Peyer's patch (tissue), 4 donors: ENCODE measurements around the gene POR. TPM values are rescaled to one million over a fixed set of nuclear protein-coding genes. Genes with fewer than 3 reads are reported as not detected.

Experiments
- DNase-seq, 3 donors: peaks; one replicate each; pipeline ENCODE4 v3.0.0-alpha.2; 2017 to 2019
- H3K27ac ChIP-seq, 4 donors: fragments of 200-600 bp; sonication (generic); one replicate each; pipeline ENCODE4 v1.5.1; 2016 to 2019
- H3K27me3 ChIP-seq, 2 donors: fragments of 200-600 bp; sonication (generic); one replicate each; pipeline ENCODE4 v1.5.1; 2019
- H3K36me3 ChIP-seq, 3 donors: fragments of 200-600 bp; sonication (generic); one replicate each; pipeline ENCODE4 v1.5.1; 2016 to 2019
- H3K4me1 ChIP-seq, 4 donors: fragments of 200-600 bp; sonication (generic); one replicate each; pipeline ENCODE4 v1.5.1; 2016 to 2019
- H3K4me3 ChIP-seq, 4 donors: fragments of 200-600 bp; sonication (generic); 1 replicate in 3 of 4; 2 replicates in 1 of 4; pipeline ENCODE4 v1.5.1; 2016 to 2019; ENCODE audit warnings: mild to moderate bottlenecking in 1 of 4
- H3K9me3 ChIP-seq, 4 donors: fragments of 200-600 bp; sonication (generic); one replicate each; pipeline ENCODE4 v1.5.1; 2016 to 2019; ENCODE audit warnings: mild to moderate bottlenecking in 1 of 4
- POLR2A ChIP-seq, 2 donors: fragments of 450-650 bp; IDR thresholded peaks; one replicate each; pipeline ENCODE4 v1.5.1; 2017; ENCODE audit warnings: antibody characterized with exemption in 2 of 2, mild to moderate bottlenecking in 2 of 2, moderate library complexity in 2 of 2
- total RNA-seq, 4 donors: library from RNA; depleted of rRNA; stranded (reverse); fragments of >200 nt; gene quantifications; one replicate each; pipeline ENCODE4 v1.1.0, GENCODE V29; 2016
- TF ChIP-seq, protein P1 (sequence below), 6 experiments: fragments of 450-650 bp in 4 of 6; fragments of 200-600 bp in 2 of 6; sonication (generic) in 1 of 6; IDR thresholded peaks; one replicate each; pipeline ENCODE4 v1.5.1; 2017 to 2019; ENCODE audit warnings: antibody characterized with exemption in 6 of 6, mild to moderate bottlenecking in 3 of 6, moderate library complexity in 1 of 6

POR gene
- total RNA-seq, 4 donors from 2014 or later: 67.7 to 625 (median 451) TPM

DNA sequence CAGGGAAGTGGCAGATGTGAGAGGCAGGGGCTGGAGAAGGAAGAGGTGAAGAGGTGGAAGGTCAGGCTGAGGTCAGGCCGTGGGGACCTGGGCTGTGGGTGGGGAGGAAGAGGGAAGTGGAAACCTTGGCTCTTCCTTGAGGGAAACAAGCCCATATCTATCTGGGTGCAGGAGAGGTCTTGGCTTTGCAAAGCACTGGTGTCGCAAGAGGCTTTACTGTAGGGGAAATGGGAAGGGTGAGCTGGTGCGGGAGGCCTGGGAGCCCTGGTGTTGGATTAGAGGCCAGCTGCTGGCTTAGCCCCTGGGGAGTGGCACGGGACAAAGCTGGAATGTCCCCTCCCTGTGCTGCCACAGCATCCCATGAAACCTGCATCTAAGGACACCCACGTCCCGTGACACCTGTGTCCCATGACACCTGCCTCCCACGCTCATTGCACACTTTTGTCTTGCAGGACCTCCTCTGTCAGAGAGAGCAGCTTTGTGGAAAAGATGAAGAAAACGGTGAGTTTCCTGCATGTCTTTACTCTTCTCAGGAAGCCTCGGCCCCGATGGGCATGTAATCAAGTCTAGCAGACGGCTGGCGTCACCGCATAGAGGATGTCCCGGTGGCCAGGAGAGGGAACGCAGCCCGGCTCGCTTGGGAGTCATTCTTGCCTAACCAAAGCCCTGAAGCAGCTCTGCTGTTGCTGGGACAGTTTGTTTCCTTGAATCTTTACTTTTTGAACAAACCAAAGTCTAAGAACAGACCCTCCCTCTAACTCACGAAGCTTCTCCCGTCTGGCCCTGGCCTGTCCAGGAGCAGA lies 57.2 kb downstream of the POR start:
- Histone ChIP-seq H3K4me3 (no peak overlapping the region), H3K27me3 (no peaks in the 10 kb centered on the region), H3K36me3 (peaks cover 0 to 44% (median 0%) of the 10 kb centered on the region in 3 donors), H3K27ac (peak overlapping the region in 2 of 4 donors; percentile 6 to 28), H3K4me1 (peaks cover 0 to 31% (median 0%) of the 10 kb centered on the region in 4 donors), H3K9me3 (no peaks in the 10 kb centered on the region)
- TF ChIP-seq POLR2A (IDR thresholded peaks at IDR 0.05): no peak
- TF ChIP-seq, protein P1, sequence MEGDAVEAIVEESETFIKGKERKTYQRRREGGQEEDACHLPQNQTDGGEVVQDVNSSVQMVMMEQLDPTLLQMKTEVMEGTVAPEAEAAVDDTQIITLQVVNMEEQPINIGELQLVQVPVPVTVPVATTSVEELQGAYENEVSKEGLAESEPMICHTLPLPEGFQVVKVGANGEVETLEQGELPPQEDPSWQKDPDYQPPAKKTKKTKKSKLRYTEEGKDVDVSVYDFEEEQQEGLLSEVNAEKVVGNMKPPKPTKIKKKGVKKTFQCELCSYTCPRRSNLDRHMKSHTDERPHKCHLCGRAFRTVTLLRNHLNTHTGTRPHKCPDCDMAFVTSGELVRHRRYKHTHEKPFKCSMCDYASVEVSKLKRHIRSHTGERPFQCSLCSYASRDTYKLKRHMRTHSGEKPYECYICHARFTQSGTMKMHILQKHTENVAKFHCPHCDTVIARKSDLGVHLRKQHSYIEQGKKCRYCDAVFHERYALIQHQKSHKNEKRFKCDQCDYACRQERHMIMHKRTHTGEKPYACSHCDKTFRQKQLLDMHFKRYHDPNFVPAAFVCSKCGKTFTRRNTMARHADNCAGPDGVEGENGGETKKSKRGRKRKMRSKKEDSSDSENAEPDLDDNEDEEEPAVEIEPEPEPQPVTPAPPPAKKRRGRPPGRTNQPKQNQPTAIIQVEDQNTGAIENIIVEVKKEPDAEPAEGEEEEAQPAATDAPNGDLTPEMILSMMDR (IDR thresholded peaks at IDR 0.05): peak in 2 of 6 experiments; percentile 15 to 16
- no peak for DNase-seq

DNA sequence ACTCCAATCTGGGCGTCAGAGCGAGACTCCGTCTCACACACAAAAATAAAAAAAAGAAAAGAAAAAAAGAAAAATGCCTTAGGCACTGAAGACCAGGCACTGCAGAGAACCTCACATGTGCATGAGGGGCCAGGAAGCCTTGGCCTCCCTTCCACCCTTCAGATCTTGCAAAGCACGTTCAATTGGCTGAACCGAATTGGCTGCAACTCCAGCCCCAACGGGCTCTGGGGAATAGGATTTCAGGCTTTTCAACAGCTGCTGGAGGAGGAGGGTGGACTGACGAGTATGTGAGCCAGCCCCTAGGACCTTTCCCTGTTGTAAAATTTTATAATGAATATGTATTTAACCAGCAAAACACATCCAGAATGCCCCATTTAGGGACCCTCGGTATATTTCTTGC lies 62.8 kb downstream of the POR start:
- no peak for DNase-seq

DNA sequence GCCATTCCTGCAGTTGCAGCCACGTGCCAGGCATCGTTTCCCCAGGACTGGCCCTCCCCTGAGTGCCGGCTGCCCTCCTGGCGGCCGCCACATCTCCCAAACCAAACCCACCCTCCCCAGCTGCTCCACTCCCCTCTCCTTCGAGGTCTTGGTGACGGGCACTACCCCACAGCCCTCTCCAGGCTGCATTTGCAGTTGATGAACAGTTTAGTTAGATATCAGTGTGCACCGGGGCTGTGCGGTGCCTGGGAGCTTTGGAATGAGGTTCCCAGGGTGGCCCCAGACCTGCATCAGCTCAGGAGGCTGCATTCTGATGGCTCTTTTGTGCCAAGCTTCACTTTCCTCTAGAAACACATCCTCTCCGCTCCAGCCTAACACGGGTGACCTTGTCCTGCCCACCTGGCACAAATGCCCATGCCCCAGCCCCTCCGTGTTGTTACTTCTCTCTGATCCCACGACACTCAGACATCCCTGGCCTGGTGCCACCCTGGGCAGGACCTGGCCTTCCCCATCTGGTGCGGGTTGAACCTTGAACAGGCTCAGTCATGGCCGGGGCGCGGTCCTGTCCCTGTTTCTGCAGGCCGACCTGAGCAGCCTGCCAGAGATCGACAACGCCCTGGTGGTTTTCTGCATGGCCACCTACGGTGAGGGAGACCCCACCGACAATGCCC lies 64.9 kb downstream of the POR start:
- Histone ChIP-seq H3K9me3 (no peaks in the 10 kb centered on the region), H3K27ac (peak overlapping the region in 3 of 4 donors; percentile 77 to 87 (median 78)), H3K36me3 (peaks cover 0 to 78% (median 3%) of the 10 kb centered on the region in 3 donors), H3K27me3 (no peaks in the 10 kb centered on the region), H3K4me3 (peak overlapping the region in 2 of 4 donors; percentile 26 to 32), H3K4me1 (peaks cover 0 to 17% (median 4%) of the 10 kb centered on the region in 4 donors)
- peak in 2 of 3 donors; percentile 94 to 97 for DNase-seq
- TF ChIP-seq, protein P1 (IDR thresholded peaks at IDR 0.05): peak in 1 of 6 experiments; percentile 10
- TF ChIP-seq POLR2A (IDR thresholded peaks at IDR 0.05): no peak

More for the DNA sequence above, 62.8 kb downstream of the POR start:
- TF ChIP-seq, protein P1 (IDR thresholded peaks at IDR 0.05): no peak
- no peak for TF ChIP-seq POLR2A (IDR thresholded peaks at IDR 0.05)
- no peaks in the 10 kb centered on the region for H3K9me3 ChIP-seq
- H3K4me3 ChIP-seq: no peak overlapping the region
- no peaks in the 10 kb centered on the region for H3K27me3 ChIP-seq
- peaks cover 0 to 15% (median 4%) of the 10 kb centered on the region in 4 donors for H3K4me1 ChIP-seq
- H3K27ac ChIP-seq: no peak overlapping the region
- peaks cover 0 to 73% (median 2%) of the 10 kb centered on the region in 3 donors for H3K36me3 ChIP-seq

DNA sequence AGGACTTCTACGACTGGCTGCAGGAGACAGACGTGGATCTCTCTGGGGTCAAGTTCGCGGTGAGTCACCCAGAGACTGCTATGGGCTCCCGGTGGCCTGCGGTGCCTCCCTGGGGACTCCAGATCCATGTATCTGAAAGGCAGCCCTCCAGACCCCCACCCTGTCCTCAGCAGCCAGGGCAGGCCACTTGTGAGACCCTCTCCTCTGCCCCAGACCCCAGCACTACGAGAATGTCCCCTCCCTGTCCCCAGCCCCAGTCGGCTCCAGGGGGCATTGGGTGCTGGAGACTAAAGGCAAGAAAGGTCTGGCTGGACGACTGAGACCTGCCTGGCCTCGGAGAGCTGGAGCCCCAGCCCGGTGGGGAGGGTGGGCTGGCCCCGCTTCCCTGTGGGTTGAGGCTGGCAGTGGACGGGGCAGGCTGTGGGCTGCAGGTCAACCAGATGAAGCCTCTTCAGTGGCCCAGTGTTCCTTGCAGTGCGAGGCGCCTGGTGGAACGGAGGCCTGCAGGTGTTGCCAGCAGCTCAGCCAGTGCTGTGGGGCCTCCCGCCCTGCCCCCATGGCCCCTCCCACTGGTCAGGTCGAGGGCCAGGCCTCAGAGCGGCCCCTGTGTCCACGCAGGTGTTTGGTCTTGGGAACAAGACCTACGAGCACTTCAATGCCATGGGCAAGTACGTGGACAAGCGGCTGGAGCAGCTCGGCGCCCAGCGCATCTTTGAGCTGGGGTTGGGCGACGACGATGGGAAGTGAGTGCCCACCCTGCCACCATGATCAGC lies 65.7 kb downstream of the POR start:
- Histone ChIP-seq H3K9me3 (no peaks in the 10 kb centered on the region), H3K4me1 (peaks cover 0 to 22% (median 4%) of the 10 kb centered on the region in 4 donors), H3K4me3 (peak overlapping the region in 2 of 4 donors; percentile 26 to 32), H3K36me3 (peaks cover 0 to 85% (median 3%) of the 10 kb centered on the region in 3 donors), H3K27ac (peak overlapping the region in 3 of 4 donors; percentile 77 to 87 (median 78)), H3K27me3 (no peaks in the 10 kb centered on the region)
- TF ChIP-seq, protein P1 (IDR thresholded peaks at IDR 0.05): no peak
- no peak for TF ChIP-seq POLR2A (IDR thresholded peaks at IDR 0.05)
- no peak for DNase-seq

DNA sequence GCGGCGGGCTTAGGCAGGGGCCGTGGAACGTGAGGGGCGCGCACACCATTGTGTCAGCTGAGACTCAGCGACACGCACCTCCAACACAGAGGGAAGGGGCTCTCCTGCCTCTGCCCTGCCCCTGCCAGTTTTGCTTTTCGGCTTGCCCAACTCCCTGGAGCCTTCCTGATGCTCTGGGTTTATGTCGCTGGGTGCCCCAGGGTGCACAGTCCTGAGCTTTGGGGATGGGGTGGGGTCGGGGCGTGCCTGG lies 66.2 kb downstream of the POR start:
- no peaks in the 10 kb centered on the region for H3K27me3 ChIP-seq
- TF ChIP-seq POLR2A (IDR thresholded peaks at IDR 0.05): no peak
- TF ChIP-seq, protein P1 (IDR thresholded peaks at IDR 0.05): no peak
- no peaks in the 10 kb centered on the region for H3K9me3 ChIP-seq
- H3K36me3 ChIP-seq: peaks cover 0 to 89% (median 3%) of the 10 kb centered on the region in 3 donors
- peaks cover 0 to 27% (median 4%) of the 10 kb centered on the region in 4 donors for H3K4me1 ChIP-seq
- H3K27ac ChIP-seq: peak overlapping the region in 2 of 4 donors; percentile 77 to 87
- no peak for DNase-seq
- no peak overlapping the region for H3K4me3 ChIP-seq
